K562 (cell line): Measurements from ENCODE around the gene SEC14L2. TPM values are rescaled to one million over a fixed set of nuclear protein-coding genes. Genes with fewer than 3 reads are reported as not detected.

Source experiments
- ATAC-seq: fragments of 200-7000 bp; cut with Tn5 transposase; 3 replicates; pipeline ENCODE4 v1.9.1; 2020; ENCODE audit warnings: moderate library complexity
- BruUV-seq: library from RNA; stranded (reverse); fragments of 400-500 nt; replicated peaks from 2 replicates; lab custom pipeline; 2021; lab: Mats Ljungman, UMichigan
- CTCF ChIA-PET: fragments of 300-600 bp; formaldehyde crosslinking; extraction: SDS; loops from one replicate; lab custom pipeline; 2021; ENCODE audit warnings: low intra/inter-chr PET ratio; lab: Yijun Ruan, JAX
- POLR2A ChIA-PET: fragments of 300-600, 350-650 bp; sonication (Branson Sonifier 250); formaldehyde crosslinking; extraction: SDS; loops from one replicate; lab custom pipeline; 2021; ENCODE audit warnings: antibody characterized with exemption, inconsistent platforms; lab: Yijun Ruan, JAX
- DNase-seq, 4 experiments: peaks; one replicate each; pipeline versions ENCODE4 v3.0.0 to v3.0.0-alpha.2; 2011 to 2018; ENCODE audit warnings: low spot score in 3 of 4, mixed read lengths in 3 of 4; ENCODE audit errors: extremely low read depth in 1 of 4
- FAIRE-seq: peaks from 2 replicates; lab custom pipeline; 2011; peaks lifted over from hg19 to GRCh38; lab: Jason Lieb, UNC
- H2AFZ ChIP-seq: 2 replicates; pipeline ENCODE4 v1.6.0; 2011; ENCODE audit warnings: low read depth, low read length, control low read depth, inconsistent platforms
- H3K27ac ChIP-seq: fragments of 200-600 bp; 3 replicates; pipeline ENCODE4 v1.8.0; 2011; ENCODE audit warnings: low read depth, mild to moderate bottlenecking, control low read depth, inconsistent platforms, low read length, moderate library complexity, mixed read lengths; ENCODE audit errors: extremely low read depth
- H3K27me3 ChIP-seq, 2 experiments: fragments of 300-600 bp in 1 of 2; 2 replicates in 1 of 2; 3 replicates in 1 of 2; pipeline versions ENCODE4 v1.6.0 to v1.8.0; 2011; ENCODE audit warnings: inconsistent platforms in 2 of 2, low read length in 2 of 2, mild to moderate bottlenecking in 1 of 2, mixed read lengths in 1 of 2, moderate library complexity in 1 of 2; ENCODE audit not compliant: control insufficient read depth in 2 of 2, insufficient read depth in 2 of 2
- H3K36me3 ChIP-seq: fragments of 300-600 bp; 3 replicates; pipeline ENCODE4 v1.8.0; 2011; ENCODE audit warnings: mild to moderate bottlenecking, low read length, inconsistent platforms; ENCODE audit not compliant: control insufficient read depth, insufficient read depth
- H3K4me1 ChIP-seq, 2 experiments: fragments of 200-600 bp in 1 of 2; replicated peaks in 1 of 2; 2 replicates in 1 of 2; 3 replicates in 1 of 2; pipeline versions ENCODE4 v1.5.1 to v1.8.0; 2011; ENCODE audit warnings: inconsistent platforms in 2 of 2, low read length in 2 of 2, mild to moderate bottlenecking in 1 of 2, mixed read lengths in 1 of 2, moderate library complexity in 1 of 2; ENCODE audit not compliant: control insufficient read depth in 2 of 2, insufficient read depth in 2 of 2
- H3K4me2 ChIP-seq: 2 replicates; pipeline ENCODE4 v1.6.1; 2011; ENCODE audit warnings: low read length, control low read depth, inconsistent platforms, mixed read lengths; ENCODE audit not compliant: insufficient read depth
- H3K4me3 ChIP-seq: fragments of 200-600 bp; sonication (generic), shearing (Covaris generic); 2 replicates; pipeline ENCODE4 v1.5.1; 2016; ENCODE audit warnings: control low read depth, inconsistent platforms
- H3K79me2 ChIP-seq: fragments of 200-600 bp; 3 replicates; pipeline ENCODE4 v1.8.0; 2011; ENCODE audit warnings: low read length, inconsistent platforms; ENCODE audit not compliant: control insufficient read depth, insufficient read depth
- H3K9ac ChIP-seq, 2 experiments: 2 replicates each; pipeline versions ENCODE4 v1.6.0 to v1.6.1; 2011; ENCODE audit warnings: low read depth in 2 of 2, low read length in 2 of 2, control low read depth in 1 of 2, inconsistent platforms in 1 of 2, mild to moderate bottlenecking in 1 of 2, mixed read lengths in 1 of 2; ENCODE audit not compliant: insufficient read depth in 1 of 2
- H3K9me1 ChIP-seq: one replicate; pipeline ENCODE4 v1.6.0; 2011; ENCODE audit warnings: inconsistent platforms, mild to moderate bottlenecking, low read length, moderate library complexity; ENCODE audit not compliant: control insufficient read depth, insufficient read depth
- H3K9me3 ChIP-seq: replicated peaks from 2 replicates; pipeline ENCODE4 v1.5.1; 2011; ENCODE audit warnings: low read depth, low read length, inconsistent platforms; ENCODE audit not compliant: control insufficient read depth, insufficient read depth
- H4K20me1 ChIP-seq: replicated peaks from 2 replicates; pipeline ENCODE4 v1.6.1; 2011; ENCODE audit warnings: low read length, inconsistent platforms, mixed read lengths; ENCODE audit not compliant: control insufficient read depth, insufficient read depth
- C11orf30 ChIP-seq: fragments of 450-650 bp; IDR thresholded peaks from 2 replicates; pipeline ENCODE4 v1.6.1; 2016; ENCODE audit warnings: low read depth, mild to moderate bottlenecking
- CBX1 ChIP-seq: sonication (generic); IDR thresholded peaks from 2 replicates; pipeline ENCODE4 v1.6.1; 2016; ENCODE audit warnings: antibody characterized with exemption, low read depth, mild to moderate bottlenecking
- MAFG ChIP-seq: fragments of 450-650 bp; conservative IDR thresholded peaks from 2 replicates; pipeline ENCODE4 v1.6.1; 2016; ENCODE audit warnings: missing genetic modification characterization, missing compliant biosample characterization
- MAFK ChIP-seq: IDR thresholded peaks from 2 replicates; pipeline ENCODE4 v1.6.1; 2011; ENCODE audit warnings: low read length, improper control_type of control experiment
- RBFOX2 ChIP-seq: fragments of 200-400 bp; formaldehyde crosslinking; IDR thresholded peaks from 2 replicates; pipeline ENCODE4 v1.6.1; 2017; ENCODE audit warnings: low read depth, mild to moderate bottlenecking, low read length, moderate library complexity
- RNF2 ChIP-seq: sonication (generic); IDR thresholded peaks from 2 replicates; pipeline ENCODE4 v1.6.1; 2016
- SMAD4 ChIP-seq: fragments of 250-450 bp; sonication (Bioruptor Pico); conservative IDR thresholded peaks from 2 replicates; pipeline ENCODE4 v1.8.0; 2021; ENCODE audit warnings: inconsistent platforms, mild to moderate bottlenecking, moderate library complexity
- ZNF407 ChIP-seq: fragments of 450-650 bp; IDR thresholded peaks from 2 replicates; pipeline ENCODE4 v1.6.1; 2016; ENCODE audit warnings: low read depth
- ZNF551 ChIP-seq: fragments of 250-450 bp; sonication (Bioruptor Pico); IDR thresholded peaks from 2 replicates; pipeline ENCODE4 v1.5.0; 2021; ENCODE audit warnings: mild to moderate bottlenecking, moderate library complexity
- ZNF584 ChIP-seq: fragments of 200-800 bp; sonication (Bioruptor generic); IDR thresholded peaks from 2 replicates; pipeline ENCODE4 v1.6.1; 2016; ENCODE audit warnings: low read depth, mild to moderate bottlenecking, missing genetic modification characterization, missing compliant biosample characterization
- ZNF609 ChIP-seq: sonication (generic); formaldehyde crosslinking; IDR thresholded peaks from 2 replicates; pipeline ENCODE4 v1.8.1; 2023; ENCODE audit warnings: missing genetic modification reagents, mild to moderate bottlenecking, borderline replicate concordance
- WGBS: fragments of 100-300 bp; shearing (Covaris generic); methylation state at CpG from one replicate; pipeline ENCODE4 v1.1.6; 2016; ENCODE audit warnings: low coverage, mixed read lengths; ENCODE audit not compliant: insufficient coverage; ENCODE audit errors: missing lambda C conversion rate; 5-methylcytosine and 5-hydroxymethylcytosine counted together
- in situ Hi-C: fragments of 300-500 bp; cut with MboI; formaldehyde crosslinking; loops from 4 replicates; pipeline ENCODE4 v1.15.0; 2018; ENCODE audit warnings: inconsistent platforms, mixed read lengths
- intact Hi-C: fragments of 100-400 bp; cut with micrococcal nuclease; formaldehyde crosslinking; loops from 2 replicates; pipeline ENCODE4 v1.14.2; 2022
- polyA plus RNA-seq, 8 experiments: library from polyadenylated mRNA; depleted of rRNA in 4 of 8; stranded (reverse) in 5 of 8; unstranded in 3 of 8; fragments of >200 nt; fragmentation: Nextera tagmentation in 2 of 8; fragmentation: Illumina TruSeq in 1 of 8; extraction: Ambion mirVana in 2 of 8; extraction: Trizol in 1 of 8; gene quantifications; 2 replicates each; pipeline versions ENCODE4 v1.2.1 to v1.2.3, GENCODE V29; 2011 to 2014; ENCODE audit warnings: inconsistent platforms in 1 of 8, missing spikeins in 1 of 8
- total RNA-seq, 7 experiments: library from RNA; depleted of rRNA in 6 of 7; stranded (reverse); fragments of >200 nt in 6 of 7; fragmentation: Illumina TruSeq in 2 of 7; extraction: Trizol in 2 of 7; gene quantifications; 2 replicates each; pipeline versions ENCODE4 v1.2.1 to v1.2.3, GENCODE V29; 2011 to 2021; ENCODE audit warnings: low replicate concordance in 1 of 7

The SEC14L2 gene
- total and polyA plus RNA-seq, 9 of the 15 experiments (the other 6 are each of a cell fraction or from before 2014, with no cell fraction given): 0.03 to 0.17 (median 0.10) TPM

DNA sequence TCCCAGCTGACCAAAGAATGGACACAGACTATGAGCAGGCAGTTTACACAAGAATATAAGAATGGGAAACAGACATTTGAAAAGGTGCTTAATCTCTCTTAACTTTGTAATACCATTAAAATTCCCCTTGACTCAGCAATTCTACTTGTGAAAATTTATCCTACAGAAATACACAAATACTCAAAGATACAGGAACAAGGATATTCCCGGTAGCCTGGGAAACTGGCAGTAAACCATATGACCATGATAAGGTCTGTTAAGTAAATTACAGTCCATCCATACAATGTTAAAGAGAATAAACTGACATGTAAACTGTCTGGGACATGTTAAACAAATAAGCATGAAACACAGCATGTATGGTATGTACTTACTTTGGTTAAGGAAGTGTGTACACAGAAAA is 20.0 kb downstream of the SEC14L2 start:
- no peaks in the 10 kb centered on the region for H3K9me3 ChIP-seq
- no peak overlapping the region for H3K4me3 ChIP-seq
- H3K27me3 ChIP-seq: no peaks in the 10 kb centered on the region
- in situ Hi-C loops (no loop called here), intact Hi-C loops (no loop called here)
- H3K4me1 ChIP-seq: peaks cover under 1 to 17% of the 10 kb centered on the region in 2 experiments; a peak in 4 of 5 replicates
- no peak overlapping the region for H3K27ac ChIP-seq
- no peak overlapping the region for H2AFZ ChIP-seq
- WGBS: 71% methylated on average over 1 of the region's 1 CpG
- BruUV-seq: no TSS peak
- no peak for FAIRE-seq
- H3K79me2 ChIP-seq: peaks cover 18% of the 10 kb centered on the region
- CTCF ChIA-PET: no interaction called here
- H3K36me3 ChIP-seq: peaks cover 32% of the 10 kb centered on the region
- no peaks in the 10 kb centered on the region for H4K20me1 ChIP-seq
- POLR2A ChIA-PET: no interaction called here
- no peak overlapping the region for H3K9ac ChIP-seq
- no peak for DNase-seq
- H3K9me1 ChIP-seq: peaks cover 2% of the 10 kb centered on the region
- no peak for ATAC-seq
- no peak overlapping the region for H3K4me2 ChIP-seq
- peak; percentile 70 for TF ChIP-seq C11orf30
- TF ChIP-seq RBFOX2: no peak
- no peak for TF ChIP-seq ZNF584
- TF ChIP-seq RNF2: no peak
- TF ChIP-seq MAFK: peak; percentile 60; the same call in 1 of the 2 replicates
- TF ChIP-seq MAFG: peak; percentile 53
- no peak for TF ChIP-seq ZNF551 (CRISPR knock-in tag)
- no peak for TF ChIP-seq SMAD4 (CRISPR knock-in tag)
- TF ChIP-seq ZNF609 (CRISPR knock-in tag): no peak
- TF ChIP-seq ZNF407: no peak
- no peak for TF ChIP-seq CBX1
